Liver (tissue), 3 donors: ENCODE measurements around the gene KLHDC10.

Experiments used
- CTCF ChIP-seq: fragments of 150-350 bp; IDR thresholded peaks from 2 replicates; pipeline ENCODE4 v1.5.1; 2017; ENCODE audit warnings: improper control_type of control experiment, low read depth, low read length; ENCODE audit not compliant: missing input control
- RXRA ChIP-seq, 2 donors: IDR thresholded peaks; 2 replicates each; pipeline ENCODE4 v1.6.1; 2017 to 2018; ENCODE audit warnings: antibody characterized with exemption in 2 of 2, mild to moderate bottlenecking in 1 of 2
- TAF1 ChIP-seq: conservative IDR thresholded peaks from 2 replicates; pipeline ENCODE4 v1.6.1; 2016; ENCODE audit warnings: antibody characterized with exemption, mild to moderate bottlenecking
- donor health status: healthy.
- donor health status: healthy.

GRCh38 chr7:130149281-130150139 lies 79.2 kb downstream of the KLHDC10 start:
- TF ChIP-seq CTCF (no peak), TAF1 (no peak), RXRA (IDR thresholded peaks at IDR 0.05) (no peak)
